ENCODE measurements around the gene CNBP. TPM values are rescaled to one million over a fixed set of nuclear protein-coding genes. Genes with fewer than 3 reads are reported as not detected.

CNBP gene
- polyA plus RNA-seq, 1 donor from 2014 or later, result 329 TPM

DNA sequence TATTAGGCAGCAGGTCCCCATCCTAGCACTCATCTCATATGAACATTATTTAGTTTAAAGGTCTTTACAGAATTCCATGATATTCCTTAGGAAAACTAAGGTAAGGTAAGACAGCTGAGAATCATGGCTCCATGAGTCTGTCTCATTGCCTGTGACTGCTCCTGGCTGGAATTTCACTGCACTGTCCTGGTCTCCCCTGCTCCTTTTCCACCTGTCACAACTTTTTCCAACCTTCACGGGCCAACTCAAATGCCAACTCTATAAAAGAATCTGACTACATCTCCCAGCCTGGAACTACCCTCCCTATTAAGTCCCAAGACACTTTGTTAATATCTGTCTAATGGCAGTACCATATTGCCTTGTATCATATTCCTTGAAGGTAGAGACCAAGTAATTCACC is 7.6 kb downstream of the CNBP start:
- no peaks in the 10 kb centered on the region for H3K36me3 ChIP-seq (ENCODE audit: insufficient read depth, low read length)
- H3K9me3 ChIP-seq (ENCODE audit: low read length), result no peaks in the 10 kb centered on the region
- H4K20me1 ChIP-seq (ENCODE audit: insufficient read depth), result peaks cover 10% of the 10 kb centered on the region
- peaks cover 80% of the 10 kb centered on the region for H3K79me2 ChIP-seq (replicated peaks; ENCODE audit: insufficient read depth, low read length)
- no peak overlapping the region for H2AFZ ChIP-seq (ENCODE audit: low read depth, low read length)
- no peak overlapping the region for H3K9ac ChIP-seq (ENCODE audit: low read length)
- H3K27ac ChIP-seq (ENCODE audit: low read length), result no peak overlapping the region
- no peaks in the 10 kb centered on the region for H3K27me3 ChIP-seq (ENCODE audit: insufficient read depth, low read depth, low read length)
- H3F3A ChIP-seq (ENCODE audit: insufficient read depth, low read length, poor library complexity, severe bottlenecking), result no peaks in the 10 kb centered on the region
- H3K9me2 ChIP-seq (ENCODE audit: insufficient read depth, low read length), result no peaks in the 10 kb centered on the region
- H3K4me3 ChIP-seq (ENCODE audit: low read length), result no peak overlapping the region
- TF ChIP-seq EZH2 (IDR thresholded peaks at IDR 0.05; ENCODE audit: borderline replicate concordance, insufficient read depth, low read length, poor library complexity, severe bottlenecking) (no peak), POLR2AphosphoS5 (IDR thresholded peaks at IDR 0.05) (no peak), MXI1 (conservative IDR thresholded peaks at IDR 0.05; ENCODE audit: poor library complexity, severe bottlenecking) (no peak), REST (IDR thresholded peaks at IDR 0.05; ENCODE audit: borderline replicate concordance) (no peak), TAF1 (IDR thresholded peaks at IDR 0.05; ENCODE audit: low read depth) (no peak)
- TF ChIP-seq, protein P1, sequence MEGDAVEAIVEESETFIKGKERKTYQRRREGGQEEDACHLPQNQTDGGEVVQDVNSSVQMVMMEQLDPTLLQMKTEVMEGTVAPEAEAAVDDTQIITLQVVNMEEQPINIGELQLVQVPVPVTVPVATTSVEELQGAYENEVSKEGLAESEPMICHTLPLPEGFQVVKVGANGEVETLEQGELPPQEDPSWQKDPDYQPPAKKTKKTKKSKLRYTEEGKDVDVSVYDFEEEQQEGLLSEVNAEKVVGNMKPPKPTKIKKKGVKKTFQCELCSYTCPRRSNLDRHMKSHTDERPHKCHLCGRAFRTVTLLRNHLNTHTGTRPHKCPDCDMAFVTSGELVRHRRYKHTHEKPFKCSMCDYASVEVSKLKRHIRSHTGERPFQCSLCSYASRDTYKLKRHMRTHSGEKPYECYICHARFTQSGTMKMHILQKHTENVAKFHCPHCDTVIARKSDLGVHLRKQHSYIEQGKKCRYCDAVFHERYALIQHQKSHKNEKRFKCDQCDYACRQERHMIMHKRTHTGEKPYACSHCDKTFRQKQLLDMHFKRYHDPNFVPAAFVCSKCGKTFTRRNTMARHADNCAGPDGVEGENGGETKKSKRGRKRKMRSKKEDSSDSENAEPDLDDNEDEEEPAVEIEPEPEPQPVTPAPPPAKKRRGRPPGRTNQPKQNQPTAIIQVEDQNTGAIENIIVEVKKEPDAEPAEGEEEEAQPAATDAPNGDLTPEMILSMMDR (IDR thresholded peaks at IDR 0.05; ENCODE audit: poor library complexity, severe bottlenecking), result no peak
- no peak overlapping the region for H3K4me2 ChIP-seq (ENCODE audit: low read length)

- TF ChIP-seq POLR2AphosphoS5 (IDR thresholded peaks at IDR 0.05) (no peak), SMC3 (conservative IDR thresholded peaks at IDR 0.05; ENCODE audit: poor library complexity) (no peak), TAF1 (IDR thresholded peaks at IDR 0.05; ENCODE audit: low read depth) (no peak), RAD21 (conservative IDR thresholded peaks at IDR 0.05) (no peak), REST (IDR thresholded peaks at IDR 0.05; ENCODE audit: borderline replicate concordance) (no peak), EP300 (conservative IDR thresholded peaks at IDR 0.05; ENCODE audit: poor library complexity, severe bottlenecking) (no peak), MXI1 (conservative IDR thresholded peaks at IDR 0.05; ENCODE audit: poor library complexity, severe bottlenecking) (no peak), EZH2 (IDR thresholded peaks at IDR 0.05; ENCODE audit: borderline replicate concordance, insufficient read depth, low read length, poor library complexity, severe bottlenecking) (no peak)
- TF ChIP-seq, protein P1 (IDR thresholded peaks at IDR 0.05; ENCODE audit: poor library complexity, severe bottlenecking), result no peak
- Histone ChIP-seq H3K27me3 (ENCODE audit: insufficient read depth, low read depth, low read length) (no peaks in the 10 kb centered on the region), H3K36me3 (ENCODE audit: insufficient read depth, low read length) (no peaks in the 10 kb centered on the region), H3K9me2 (ENCODE audit: insufficient read depth, low read length) (no peaks in the 10 kb centered on the region), H3K27ac (ENCODE audit: low read length) (no peak overlapping the region), H3K4me2 (ENCODE audit: low read length) (no peak overlapping the region), H3K9me3 (ENCODE audit: low read length) (no peaks in the 10 kb centered on the region), H3K4me3 (ENCODE audit: low read length) (no peak overlapping the region), H4K20me1 (ENCODE audit: insufficient read depth) (peaks cover 6% of the 10 kb centered on the region), H3K9ac (ENCODE audit: low read length) (no peak overlapping the region), H3K79me2 (replicated peaks; ENCODE audit: insufficient read depth, low read length) (peaks cover 57% of the 10 kb centered on the region), H3F3A (ENCODE audit: insufficient read depth, low read length, poor library complexity, severe bottlenecking) (no peaks in the 10 kb centered on the region), H2AFZ (ENCODE audit: low read depth, low read length) (no peak overlapping the region)
Measured at GRCh38 chr3:129173725-129174124, 10.0 kb downstream of the CNBP start.
